ENCODE measurements around the gene SLC51A.

DNA sequence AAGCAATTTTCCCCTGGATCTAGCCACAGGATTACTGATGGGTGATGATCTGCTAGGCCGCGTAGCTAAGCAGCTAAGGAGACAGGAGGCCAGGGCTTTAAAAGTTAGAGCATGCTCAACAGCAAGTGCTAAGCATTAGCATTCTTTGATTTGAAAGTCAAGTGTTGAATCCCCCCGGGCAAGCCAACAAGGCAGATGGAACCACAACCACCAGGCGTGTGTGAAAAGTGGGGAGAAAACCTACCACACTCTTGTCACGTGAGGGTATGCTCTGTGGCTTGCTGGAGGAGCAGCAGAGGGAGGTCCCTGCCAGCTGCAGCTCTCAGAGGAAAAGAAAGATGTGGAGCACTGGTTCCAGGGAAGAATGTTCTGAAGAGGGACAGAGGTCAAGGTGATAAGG, 20.9 kb downstream of the SLC51A start:
- TF ChIP-seq, protein P1, sequence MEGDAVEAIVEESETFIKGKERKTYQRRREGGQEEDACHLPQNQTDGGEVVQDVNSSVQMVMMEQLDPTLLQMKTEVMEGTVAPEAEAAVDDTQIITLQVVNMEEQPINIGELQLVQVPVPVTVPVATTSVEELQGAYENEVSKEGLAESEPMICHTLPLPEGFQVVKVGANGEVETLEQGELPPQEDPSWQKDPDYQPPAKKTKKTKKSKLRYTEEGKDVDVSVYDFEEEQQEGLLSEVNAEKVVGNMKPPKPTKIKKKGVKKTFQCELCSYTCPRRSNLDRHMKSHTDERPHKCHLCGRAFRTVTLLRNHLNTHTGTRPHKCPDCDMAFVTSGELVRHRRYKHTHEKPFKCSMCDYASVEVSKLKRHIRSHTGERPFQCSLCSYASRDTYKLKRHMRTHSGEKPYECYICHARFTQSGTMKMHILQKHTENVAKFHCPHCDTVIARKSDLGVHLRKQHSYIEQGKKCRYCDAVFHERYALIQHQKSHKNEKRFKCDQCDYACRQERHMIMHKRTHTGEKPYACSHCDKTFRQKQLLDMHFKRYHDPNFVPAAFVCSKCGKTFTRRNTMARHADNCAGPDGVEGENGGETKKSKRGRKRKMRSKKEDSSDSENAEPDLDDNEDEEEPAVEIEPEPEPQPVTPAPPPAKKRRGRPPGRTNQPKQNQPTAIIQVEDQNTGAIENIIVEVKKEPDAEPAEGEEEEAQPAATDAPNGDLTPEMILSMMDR (IDR thresholded peaks at IDR 0.05; ENCODE audit: low read length) = no peak
- no peak for TF ChIP-seq EZH2 (IDR thresholded peaks at IDR 0.05; ENCODE audit: borderline replicate concordance, low read length)

Measured in OCI-LY1 (cell line).